ENCODE data around the gene EFTUD2.

DNA sequence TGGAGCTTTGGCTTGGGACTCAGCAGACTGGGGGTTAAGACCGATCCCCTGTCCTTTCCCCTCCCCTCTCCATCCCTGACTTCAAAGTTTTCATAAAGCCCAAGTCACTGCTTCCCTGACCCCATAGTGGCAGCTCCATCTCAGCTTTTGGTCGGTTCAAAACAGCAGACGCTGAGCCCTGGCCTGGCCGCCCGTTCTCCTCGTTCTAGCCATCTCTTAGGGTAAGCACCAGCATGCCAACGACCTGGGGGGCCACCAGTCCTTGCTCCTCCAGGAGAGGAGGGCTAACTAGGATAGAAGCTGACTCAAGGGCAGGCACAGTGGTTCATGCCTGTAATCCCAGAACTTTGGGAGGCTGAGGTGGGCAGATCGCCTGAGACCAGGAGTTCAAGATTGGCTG lies 53.0 kb downstream of the EFTUD2 start:
- TF ChIP-seq, protein P1, sequence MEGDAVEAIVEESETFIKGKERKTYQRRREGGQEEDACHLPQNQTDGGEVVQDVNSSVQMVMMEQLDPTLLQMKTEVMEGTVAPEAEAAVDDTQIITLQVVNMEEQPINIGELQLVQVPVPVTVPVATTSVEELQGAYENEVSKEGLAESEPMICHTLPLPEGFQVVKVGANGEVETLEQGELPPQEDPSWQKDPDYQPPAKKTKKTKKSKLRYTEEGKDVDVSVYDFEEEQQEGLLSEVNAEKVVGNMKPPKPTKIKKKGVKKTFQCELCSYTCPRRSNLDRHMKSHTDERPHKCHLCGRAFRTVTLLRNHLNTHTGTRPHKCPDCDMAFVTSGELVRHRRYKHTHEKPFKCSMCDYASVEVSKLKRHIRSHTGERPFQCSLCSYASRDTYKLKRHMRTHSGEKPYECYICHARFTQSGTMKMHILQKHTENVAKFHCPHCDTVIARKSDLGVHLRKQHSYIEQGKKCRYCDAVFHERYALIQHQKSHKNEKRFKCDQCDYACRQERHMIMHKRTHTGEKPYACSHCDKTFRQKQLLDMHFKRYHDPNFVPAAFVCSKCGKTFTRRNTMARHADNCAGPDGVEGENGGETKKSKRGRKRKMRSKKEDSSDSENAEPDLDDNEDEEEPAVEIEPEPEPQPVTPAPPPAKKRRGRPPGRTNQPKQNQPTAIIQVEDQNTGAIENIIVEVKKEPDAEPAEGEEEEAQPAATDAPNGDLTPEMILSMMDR (IDR thresholded peaks at IDR 0.05 in 4 of 5, conservative IDR thresholded peaks at IDR 0.05 in 1 of 5): no peak
- TF ChIP-seq POLR2A (IDR thresholded peaks at IDR 0.05): no peak

Measured in gastrocnemius medialis (tissue), 4 donors.